Measurements from ENCODE around the gene CABP4. TPM values are rescaled to one million over a fixed set of nuclear protein-coding genes. Genes with fewer than 3 reads are reported as not detected.

Gene CABP4
- total and polyA plus RNA-seq, 2 donors (not counting 1 experiment from before 2014, with no cell fraction given), result 3.2 to 5.2 TPM

DNA sequence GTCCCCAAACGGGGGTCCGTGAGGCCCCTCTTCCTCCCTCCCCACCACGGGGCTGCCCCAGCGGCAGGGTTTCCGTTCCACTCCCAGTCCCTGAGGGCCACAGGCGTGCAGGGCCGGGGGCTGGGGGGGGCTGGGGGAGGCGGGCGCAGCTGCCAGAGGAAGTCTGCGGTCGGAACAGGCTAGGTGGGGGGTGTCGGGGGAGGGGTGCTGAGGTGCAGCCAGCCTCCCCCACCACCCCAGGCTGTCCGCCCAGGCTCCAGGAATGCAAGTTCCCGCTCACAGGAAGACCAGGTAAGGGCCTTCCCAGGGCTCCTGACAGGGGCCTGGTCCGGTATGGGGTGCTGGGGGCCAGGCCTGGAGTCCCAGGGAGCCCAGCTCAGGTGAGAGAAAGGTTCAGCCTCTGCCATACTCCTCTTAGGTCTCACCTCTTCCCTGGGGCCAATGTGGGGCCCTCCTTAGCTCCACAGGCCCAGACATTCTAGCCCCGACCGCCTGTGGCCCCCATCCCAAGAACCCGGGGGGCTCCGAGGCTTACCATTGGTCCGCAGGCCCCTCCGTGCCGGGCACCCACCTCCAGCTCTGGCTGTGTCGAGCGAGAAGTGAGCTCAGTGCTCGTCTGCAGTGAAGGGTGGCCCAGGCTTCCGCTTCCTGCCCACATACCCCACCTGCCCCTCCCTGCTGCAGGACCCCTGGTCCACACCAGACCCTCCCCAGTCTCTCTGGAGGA is 17.9 kb upstream of the CABP4 start, which contains the start of gene PTPRCAP:
Gene PTPRCAP, minus strand, starts transcription at position 601 of the 727 bp plus-strand sequence. Its CDS starts 63 bp downstream, at position 538.
- no peaks in the 10 kb centered on the region for H3K9me3 Mint-ChIP-seq (ENCODE audit: insufficient read depth)
- peaks cover 0 to 3% (median 0%) of the 10 kb centered on the region in 3 donors for H3K9me3 ChIP-seq (ENCODE audit: control extremely low read depth in 1 of 3, control insufficient read depth in 2 of 3, insufficient read depth in 1 of 3, low read length in 2 of 3)
- WGBS (ENCODE audit: insufficient coverage), result 0% methylated on average over 15 of the region's 26 CpGs
- TF ChIP-seq, protein P1, sequence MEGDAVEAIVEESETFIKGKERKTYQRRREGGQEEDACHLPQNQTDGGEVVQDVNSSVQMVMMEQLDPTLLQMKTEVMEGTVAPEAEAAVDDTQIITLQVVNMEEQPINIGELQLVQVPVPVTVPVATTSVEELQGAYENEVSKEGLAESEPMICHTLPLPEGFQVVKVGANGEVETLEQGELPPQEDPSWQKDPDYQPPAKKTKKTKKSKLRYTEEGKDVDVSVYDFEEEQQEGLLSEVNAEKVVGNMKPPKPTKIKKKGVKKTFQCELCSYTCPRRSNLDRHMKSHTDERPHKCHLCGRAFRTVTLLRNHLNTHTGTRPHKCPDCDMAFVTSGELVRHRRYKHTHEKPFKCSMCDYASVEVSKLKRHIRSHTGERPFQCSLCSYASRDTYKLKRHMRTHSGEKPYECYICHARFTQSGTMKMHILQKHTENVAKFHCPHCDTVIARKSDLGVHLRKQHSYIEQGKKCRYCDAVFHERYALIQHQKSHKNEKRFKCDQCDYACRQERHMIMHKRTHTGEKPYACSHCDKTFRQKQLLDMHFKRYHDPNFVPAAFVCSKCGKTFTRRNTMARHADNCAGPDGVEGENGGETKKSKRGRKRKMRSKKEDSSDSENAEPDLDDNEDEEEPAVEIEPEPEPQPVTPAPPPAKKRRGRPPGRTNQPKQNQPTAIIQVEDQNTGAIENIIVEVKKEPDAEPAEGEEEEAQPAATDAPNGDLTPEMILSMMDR (IDR thresholded peaks at IDR 0.05), result no peak
- no peak for TF ChIP-seq EZH2 (IDR thresholded peaks at IDR 0.05; ENCODE audit: borderline replicate concordance, insufficient read depth, low read depth, low read length, poor library complexity, severe bottlenecking)
- ATAC-seq (ENCODE audit: low read depth) (peak; percentile 53), DNase-seq (peak; percentile 82)
- no peak within 1 kb of the TSS for H2AFZ ChIP-seq (ENCODE audit: insufficient read depth, low read depth, low read length, poor library complexity, severe bottlenecking)
- H3K4me1 ChIP-seq (ENCODE audit: control insufficient read depth in 2 of 2, insufficient read depth in 2 of 2, low read length in 2 of 2), result peaks cover 68 to 89% of the 10 kb centered on the region in 2 donors
- peak within 1 kb of the TSS; percentile 99 for H3K4me2 ChIP-seq (replicated peaks; ENCODE audit: low read depth, low read length, poor library complexity, severe bottlenecking)
- ChIA-PET CTCF (interaction anchor here (0.6 to 4.4 kb wide), 21 partner anchors 9 to 86 kb away, joined by 3 to 63 read pairs (median 7); partner anchors contain the start of genes CABP4, GPR152, PITPNM1 and PPP1CA), POLR2A (interaction anchor here (0.6 to 9.5 kb wide), 28 partner anchors 9 to 319 kb away, joined by 3 to 215 read pairs (median 10); partner anchors contain the start of genes AIP, ANKRD13D, CABP4 and CLCF1)
- no peaks in the 10 kb centered on the region for H3K27me3 ChIP-seq (replicated peaks in 1 of 4; ENCODE audit: control extremely low read depth in 1 of 4, control insufficient read depth in 3 of 4, insufficient read depth in 4 of 4, low read length in 3 of 4)
- H3K4me1 Mint-ChIP-seq, result peaks cover 89% of the 10 kb centered on the region
- no peaks in the 10 kb centered on the region for H3K27me3 Mint-ChIP-seq
- H3K27ac Mint-ChIP-seq, result peak within 1 kb of the TSS; percentile 98
- peak within 1 kb of the TSS; percentile 82 for H3K9ac ChIP-seq (ENCODE audit: low read length)
- peaks cover 0 to 40% of the 10 kb centered on the region in 2 experiments for H3K36me3 ChIP-seq (replicated peaks in 1 of 2; ENCODE audit: control extremely low read depth in 1 of 2, control insufficient read depth in 1 of 2, extremely low read depth in 1 of 2, insufficient read depth in 2 of 2, low read length in 1 of 2)
- peaks cover 69% of the 10 kb centered on the region for H4K20me1 ChIP-seq (ENCODE audit: control insufficient read depth, insufficient read depth, low read length, poor library complexity, severe bottlenecking)
- H3K79me2 ChIP-seq (ENCODE audit: control insufficient read depth, insufficient read depth, low read length), result peaks cover 67% of the 10 kb centered on the region
- intact Hi-C loops (cut with micrococcal nuclease), result loop anchor here (1.0 to 2.0 kb wide), 6 partner anchors 16 to 69 kb away; partner anchors contain the start of genes AIP and TMEM134
- H3K4me3 ChIP-seq (ENCODE audit: control extremely low read depth in 1 of 5, extremely low read depth in 1 of 5, insufficient read depth in 1 of 5, low read depth in 2 of 5, low read length in 4 of 5), result peak within 1 kb of the TSS; percentile 51 to 96 (median 86)
- H3K4me3 Mint-ChIP-seq, result peak within 1 kb of the TSS; percentile 88
- peak within 1 kb of the TSS; percentile 71 to 88 for H3K27ac ChIP-seq (ENCODE audit: low read length in 2 of 2)

Measured in B cell (primary cell).